PFSK-1 (cell line): ENCODE measurements around the gene CEBPG.

Experiments
- POLR2AphosphoS5 ChIP-seq: IDR thresholded peaks from 2 replicates; pipeline ENCODE4 v1.6.1; 2012; ENCODE audit warnings: low read depth, mild to moderate bottlenecking, control low read depth, low read length, moderate library complexity
- TAF1 ChIP-seq: IDR thresholded peaks from 2 replicates; pipeline ENCODE4 v1.6.1; 2012; ENCODE audit warnings: low read length, control low read depth, borderline replicate concordance; ENCODE audit not compliant: insufficient read depth

GRCh38 chr19:33418871-33419787 is 45.6 kb downstream of the CEBPG start:
- no peak for TF ChIP-seq TAF1
- no peak for TF ChIP-seq POLR2AphosphoS5
